Measurements from ENCODE around the gene ADAMTSL1. TPM values are rescaled to one million over a fixed set of nuclear protein-coding genes. Genes with fewer than 3 reads are reported as not detected.

ADAMTSL1 gene
- total and polyA plus RNA-seq, 2 of the 8 experiments (the other 6 are each of a cell fraction or from before 2014, with no cell fraction given) = 0.84 to 1.1 TPM

- no peak overlapping the region for H2AK5ac ChIP-seq (ENCODE audit: low read depth, low read length)
- no peak overlapping the region for H3K18ac ChIP-seq (ENCODE audit: extremely low read depth, low read length)
- 93% methylated on average over 4 of the region's 4 CpGs; no CpG with 5 or more reads in 1 of the 2 experiments for WGBS, 2 experiments (ENCODE audit: extremely low coverage in 1 of 2, insufficient coverage in 1 of 2, insufficient read length in 1 of 2, insufficient replicate concordance in 2 of 2, low coverage in 1 of 2, low lambda C conversion rate in 2 of 2, missing lambda C conversion rate in 1 of 2)
- no peak overlapping the region for H4K91ac ChIP-seq (replicated peaks; ENCODE audit: insufficient read length, low read length)
- POLR2A ChIA-PET (ENCODE audit: partially characterized antibody) = no interaction called here
- TF ChIP-seq CTCF (IDR thresholded peaks at IDR 0.05; ENCODE audit: control extremely low read depth in 1 of 3, insufficient read depth in 1 of 3, low read depth in 1 of 3, low read length in 3 of 3) (no peak), HDAC2 (IDR thresholded peaks at IDR 0.05; ENCODE audit: borderline replicate concordance in 1 of 2, low read depth in 2 of 2, low read length in 2 of 2) (no peak), BRCA1 (IDR thresholded peaks at IDR 0.05; ENCODE audit: low read depth, low read length) (no peak), RBBP5 (IDR thresholded peaks at IDR 0.05; ENCODE audit: borderline replicate concordance, low read depth, low read length) (no peak), TAF7 (optimal IDR thresholded peaks at IDR 0.05; ENCODE audit: borderline replicate concordance, low read depth, low read length) (no peak), TBP (IDR thresholded peaks at IDR 0.05; ENCODE audit: low read depth, low read length) (no peak)
- no peak overlapping the region for H3K9ac ChIP-seq (replicated peaks in 1 of 4; ENCODE audit: extremely low read depth in 1 of 4, low read depth in 3 of 4, low read length in 3 of 4)
- no peaks in the 10 kb centered on the region for H4K20me1 ChIP-seq (replicated peaks in 1 of 2; ENCODE audit: control insufficient read depth in 1 of 2, insufficient read depth in 2 of 2, low read length in 2 of 2)
- H2BK12ac ChIP-seq (ENCODE audit: low read depth, low read length) = no peak overlapping the region
- H3K79me2 ChIP-seq (ENCODE audit: control insufficient read depth in 1 of 2, insufficient read depth in 2 of 2, low read length in 2 of 2) = no peaks in the 10 kb centered on the region
- no peak overlapping the region for H3K23ac ChIP-seq (ENCODE audit: insufficient read length)
- H3K23me2 ChIP-seq (ENCODE audit: low read depth, low read length) = no peaks in the 10 kb centered on the region
- H4K8ac ChIP-seq (ENCODE audit: extremely low read depth, insufficient read depth, low read length) = no peak overlapping the region
- no peaks in the 10 kb centered on the region for H3K9me3 ChIP-seq (ENCODE audit: insufficient read depth in 2 of 2, low read depth in 1 of 2, low read length in 1 of 2)
- no peak overlapping the region for H3K4ac ChIP-seq (replicated peaks; ENCODE audit: insufficient read length, low read depth, low read length)
- H3K79me1 ChIP-seq (ENCODE audit: low read depth, low read length) = no peaks in the 10 kb centered on the region
- no peaks in the 10 kb centered on the region for H3K27me3 ChIP-seq (replicated peaks in 1 of 4; ENCODE audit: control insufficient read depth in 3 of 4, extremely low read depth in 1 of 4, insufficient read depth in 3 of 4, low read length in 3 of 4)
- H2BK20ac ChIP-seq (ENCODE audit: low read length) = no peak overlapping the region
- CTCF ChIA-PET (ENCODE audit: partially characterized antibody) = no interaction called here
- no peak overlapping the region for H2BK15ac ChIP-seq (ENCODE audit: low read length)
- peaks cover under 1 to 7% (median 4%) of the 10 kb centered on the region in 4 experiments; a peak in 4 of 7 replicates for H3K4me1 ChIP-seq (replicated peaks in 1 of 4; ENCODE audit: control insufficient read depth in 3 of 4, insufficient read depth in 4 of 4, low read length in 3 of 4)
- H4K5ac ChIP-seq (ENCODE audit: insufficient read length, low read depth, low read length) = no peak overlapping the region
- no peak overlapping the region for H3K56ac ChIP-seq (replicated peaks; ENCODE audit: insufficient read length, low read depth, low read length)
- DNase-seq (ENCODE audit: low read depth in 1 of 2, low spot score in 2 of 2) = no peak
- no peak for FAIRE-seq
- H2BK5ac ChIP-seq (ENCODE audit: low read depth, low read length) = no peak overlapping the region
- no peak overlapping the region for H2AFZ ChIP-seq (ENCODE audit: low read length)
- no peak overlapping the region for H3K27ac ChIP-seq (ENCODE audit: low read depth, low read length)
- H3K36me3 ChIP-seq (ENCODE audit: control insufficient read depth in 2 of 4, insufficient read depth in 4 of 4, low read length in 3 of 4) = no peaks in the 10 kb centered on the region
- H3K4me3 ChIP-seq (ENCODE audit: extremely low read depth in 1 of 4, insufficient read depth in 2 of 4, low read depth in 3 of 4, low read length in 4 of 4) = no peak overlapping the region
- H3K4me2 ChIP-seq (ENCODE audit: insufficient read depth in 1 of 2, low read depth in 2 of 2, low read length in 2 of 2) = no peak overlapping the region
- no peak overlapping the region for H3K14ac ChIP-seq (ENCODE audit: insufficient read length)
- no peak overlapping the region for H2BK120ac ChIP-seq (replicated peaks; ENCODE audit: low read depth, low read length)
These were observed 326.6 kb downstream of the ADAMTSL1 start for GRCh38 chr9:18800579-18800978.

All from H1 (cell line).